WTC11 (cell line): ENCODE results near the gene ATF3. TPM values are rescaled to one million over a fixed set of nuclear protein-coding genes. Genes with fewer than 3 reads are reported as not detected.

Source experiments
- ATAC-seq: fragments of 200-7000 bp; cut with Tn5 transposase; 2 replicates; pipeline ENCODE4 v1.10.0; 2021; ENCODE audit warnings: mild to moderate bottlenecking, moderate library complexity
- CTCF ChIA-PET: fragments of 300-600 bp; sonication (Branson Sonifier 250); formaldehyde crosslinking; loops from one replicate; lab custom pipeline; 2021; ENCODE audit warnings: antibody characterized with exemption; lab: Charles Lee
- POLR2A ChIA-PET: fragments of 350-600 bp; sonication (Branson Sonifier 250); formaldehyde crosslinking; loops from one replicate; lab custom pipeline; 2021; ENCODE audit warnings: antibody characterized with exemption; lab: Charles Lee
- DNase-seq: peaks from one replicate; pipeline ENCODE4 v3.0.0; 2021; ENCODE audit warnings: low spot score
- H3K27ac Mint-ChIP-seq: 2 replicates; pipeline ENCODE4 v1.8.0; 2021; ENCODE audit warnings: mixed read lengths
- H3K27me3 Mint-ChIP-seq: 2 replicates; pipeline ENCODE4 v1.8.0; 2021; ENCODE audit warnings: low read depth, mild to moderate bottlenecking, moderate library complexity, mixed read lengths
- H3K36me3 Mint-ChIP-seq: 2 replicates; pipeline ENCODE4 v1.8.0; 2021; ENCODE audit warnings: mixed read lengths
- H3K4me1 Mint-ChIP-seq: 2 replicates; pipeline ENCODE4 v1.8.0; 2022; ENCODE audit warnings: mixed read lengths
- H3K4me3 Mint-ChIP-seq: 2 replicates; pipeline ENCODE4 v1.8.0; 2021; ENCODE audit warnings: mild to moderate bottlenecking, moderate library complexity, mixed read lengths
- H3K9me3 Mint-ChIP-seq: 2 replicates; pipeline ENCODE4 v1.8.0; 2021; ENCODE audit warnings: mixed read lengths
- ATF1 ChIP-seq: sonication (generic); formaldehyde crosslinking; IDR thresholded peaks from 2 replicates; pipeline ENCODE4 v1.8.1; 2023; ENCODE audit warnings: mild to moderate bottlenecking, moderate library complexity, missing genetic modification reagents
- CBFB ChIP-seq: sonication (generic); formaldehyde crosslinking; IDR thresholded peaks from 2 replicates; pipeline ENCODE4 v1.8.1; 2022; ENCODE audit warnings: mild to moderate bottlenecking, low read depth, missing genetic modification reagents
- ESRRA ChIP-seq: sonication (generic); formaldehyde crosslinking; IDR thresholded peaks from 2 replicates; pipeline ENCODE4 v1.8.1; 2022; ENCODE audit warnings: mild to moderate bottlenecking, missing genetic modification reagents, borderline replicate concordance
- ETV6 ChIP-seq: sonication (generic); formaldehyde crosslinking; IDR thresholded peaks from 2 replicates; pipeline ENCODE4 v1.8.1; 2022; ENCODE audit warnings: mild to moderate bottlenecking, missing genetic modification reagents
- FOXJ3 ChIP-seq: sonication (generic); formaldehyde crosslinking; IDR thresholded peaks from 2 replicates; pipeline ENCODE4 v1.9.0; 2021; ENCODE audit warnings: missing genetic modification reagents, mild to moderate bottlenecking, borderline replicate concordance
- FOXP1 ChIP-seq: sonication (generic); formaldehyde crosslinking; IDR thresholded peaks from 2 replicates; pipeline ENCODE4 v1.8.0; 2022; ENCODE audit warnings: missing genetic modification reagents, mild to moderate bottlenecking, moderate library complexity, borderline replicate concordance
- GABPB1 ChIP-seq: sonication (generic); formaldehyde crosslinking; IDR thresholded peaks from 2 replicates; pipeline ENCODE4 v1.8.1; 2023; ENCODE audit warnings: mild to moderate bottlenecking, missing genetic modification reagents
- GRHL2 ChIP-seq: fragments of 250-450 bp; sonication (Bioruptor Pico); IDR thresholded peaks from 2 replicates; pipeline ENCODE4 v1.8.0; 2022; ENCODE audit warnings: mild to moderate bottlenecking, moderate library complexity; ENCODE audit not compliant: insufficient replicate concordance, severe bottlenecking
- HMGA2 ChIP-seq: fragments of 250-450 bp; sonication (Bioruptor Pico); IDR thresholded peaks from 2 replicates; pipeline ENCODE4 v1.4.0; 2021; ENCODE audit warnings: mild to moderate bottlenecking, moderate library complexity
- IRF2 ChIP-seq: sonication (generic); formaldehyde crosslinking; IDR thresholded peaks from 2 replicates; pipeline ENCODE4 v1.8.0; 2022; ENCODE audit warnings: low read depth, missing genetic modification reagents, borderline replicate concordance
- JUN ChIP-seq: sonication (generic); formaldehyde crosslinking; IDR thresholded peaks from 2 replicates; pipeline ENCODE4 v1.8.0; 2023; ENCODE audit warnings: mild to moderate bottlenecking, missing genetic modification reagents
- MYBL2 ChIP-seq: sonication (generic); formaldehyde crosslinking; IDR thresholded peaks from 2 replicates; pipeline ENCODE4 v1.8.1; 2023; ENCODE audit warnings: mild to moderate bottlenecking, moderate library complexity, missing genetic modification reagents
- NFATC4 ChIP-seq: fragments of 250-450 bp; sonication (Bioruptor Pico); IDR thresholded peaks from 2 replicates; pipeline ENCODE4 v1.9.0; 2021; ENCODE audit warnings: mild to moderate bottlenecking
- NR1H2 ChIP-seq: sonication (generic); formaldehyde crosslinking; IDR thresholded peaks from 2 replicates; pipeline ENCODE4 v1.9.0; 2021; ENCODE audit warnings: mild to moderate bottlenecking, moderate library complexity, missing genetic modification reagents
- NR3C1 ChIP-seq: sonication (generic); formaldehyde crosslinking; conservative IDR thresholded peaks from 2 replicates; pipeline ENCODE4 v1.8.1; 2023; ENCODE audit warnings: low read depth, mild to moderate bottlenecking, missing genetic modification reagents
- OVOL2 ChIP-seq: fragments of 250-450 bp; sonication (Bioruptor Pico); IDR thresholded peaks from 2 replicates; pipeline ENCODE4 v1.9.0; 2021; ENCODE audit warnings: mild to moderate bottlenecking, borderline replicate concordance
- RELA ChIP-seq: sonication (generic); formaldehyde crosslinking; IDR thresholded peaks from 2 replicates; pipeline ENCODE4 v1.8.1; 2022; ENCODE audit warnings: missing genetic modification reagents, mild to moderate bottlenecking, borderline replicate concordance
- SMAD4 ChIP-seq: sonication (generic); formaldehyde crosslinking; IDR thresholded peaks from 2 replicates; pipeline ENCODE4 v1.8.0; 2022; ENCODE audit warnings: mild to moderate bottlenecking, missing genetic modification reagents
- ZNF232 ChIP-seq: sonication (generic); formaldehyde crosslinking; IDR thresholded peaks from 2 replicates; pipeline ENCODE4 v1.8.0; 2022; ENCODE audit warnings: mild to moderate bottlenecking, missing genetic modification reagents
- ZNF317 ChIP-seq: sonication (generic); formaldehyde crosslinking; IDR thresholded peaks from 2 replicates; pipeline ENCODE4 v1.8.1; 2023; ENCODE audit warnings: low read depth, mild to moderate bottlenecking, moderate library complexity, missing genetic modification reagents, borderline replicate concordance
- total RNA-seq: library from RNA; stranded (reverse); gene quantifications from 3 replicates; pipeline ENCODE4 v1.2.3, GENCODE V29; 2021
- TF ChIP-seq, protein P1 (sequence below): sonication (generic); formaldehyde crosslinking; IDR thresholded peaks from 2 replicates; pipeline ENCODE4 v1.8.1; 2022; ENCODE audit warnings: low read depth, mild to moderate bottlenecking, moderate library complexity, missing genetic modification reagents, borderline replicate concordance
- TF ChIP-seq, protein P2 (sequence below): sonication (generic); formaldehyde crosslinking; IDR thresholded peaks from 2 replicates; pipeline ENCODE4 v1.8.1; 2023; ENCODE audit warnings: mild to moderate bottlenecking, missing genetic modification reagents
- TF ChIP-seq, protein P3 (sequence below): sonication (generic); formaldehyde crosslinking; IDR thresholded peaks from 2 replicates; pipeline ENCODE4 v1.8.1; 2022; ENCODE audit warnings: missing genetic modification reagents, borderline replicate concordance
- TF ChIP-seq, protein P4 (sequence below): fragments of 250-450 bp; sonication (Bioruptor Pico); IDR thresholded peaks from 2 replicates; pipeline ENCODE4 v2.1.2; 2022; ENCODE audit warnings: mild to moderate bottlenecking, moderate library complexity
- TF ChIP-seq, protein P5 (sequence below): sonication (generic); formaldehyde crosslinking; IDR thresholded peaks from 2 replicates; pipeline ENCODE4 v1.8.1; 2023; ENCODE audit warnings: mild to moderate bottlenecking, missing genetic modification reagents
- TF ChIP-seq, protein P6 (sequence below): sonication (generic); formaldehyde crosslinking; IDR thresholded peaks from 2 replicates; pipeline ENCODE4 v1.8.1; 2023; ENCODE audit warnings: mild to moderate bottlenecking, missing genetic modification reagents, moderate library complexity

Gene ATF3
- total RNA-seq, 1 experiment from 2014 or later, result 19.4 TPM

DNA sequence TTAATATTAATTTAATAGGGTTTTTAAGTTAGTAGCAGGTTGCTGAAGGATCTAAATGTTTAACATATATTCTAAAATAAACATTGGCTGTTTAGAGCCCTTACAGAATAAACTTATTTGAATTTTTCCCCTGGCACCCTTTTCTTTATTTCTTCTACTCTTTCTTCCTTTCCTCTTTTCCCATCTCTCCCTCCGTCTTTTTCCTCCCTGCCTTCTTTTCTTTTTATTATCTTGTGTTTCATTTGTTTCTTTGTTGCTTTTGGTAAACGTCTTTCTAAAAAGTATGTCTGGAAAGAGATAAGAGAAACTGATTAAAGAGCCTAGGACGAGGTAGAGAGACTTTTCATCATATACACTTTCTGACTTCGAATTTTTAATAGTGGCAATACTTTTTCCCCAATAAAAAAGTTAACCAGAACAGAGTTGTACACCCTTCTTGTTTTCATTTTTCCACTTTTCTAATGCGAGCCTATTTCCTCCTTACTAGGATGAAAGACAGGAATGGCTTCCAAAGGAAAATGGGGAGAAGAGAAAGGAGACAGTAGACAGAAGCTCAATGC is 39.5 kb upstream of the ATF3 start (continued):
- TF ChIP-seq FOXJ3 (CRISPR knock-in tag), result no peak
- TF ChIP-seq, protein P1, sequence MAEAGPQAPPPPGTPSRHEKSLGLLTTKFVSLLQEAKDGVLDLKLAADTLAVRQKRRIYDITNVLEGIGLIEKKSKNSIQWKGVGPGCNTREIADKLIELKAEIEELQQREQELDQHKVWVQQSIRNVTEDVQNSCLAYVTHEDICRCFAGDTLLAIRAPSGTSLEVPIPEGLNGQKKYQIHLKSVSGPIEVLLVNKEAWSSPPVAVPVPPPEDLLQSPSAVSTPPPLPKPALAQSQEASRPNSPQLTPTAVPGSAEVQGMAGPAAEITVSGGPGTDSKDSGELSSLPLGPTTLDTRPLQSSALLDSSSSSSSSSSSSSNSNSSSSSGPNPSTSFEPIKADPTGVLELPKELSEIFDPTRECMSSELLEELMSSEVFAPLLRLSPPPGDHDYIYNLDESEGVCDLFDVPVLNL (CRISPR knock-in tag), result no peak
- TF ChIP-seq HMGA2 (CRISPR knock-in tag), result no peak
- TF ChIP-seq RELA (CRISPR knock-in tag), result no peak
- TF ChIP-seq NR3C1 (CRISPR knock-in tag), result no peak
- no peak for TF ChIP-seq ESRRA (CRISPR knock-in tag)
- TF ChIP-seq, protein P2, sequence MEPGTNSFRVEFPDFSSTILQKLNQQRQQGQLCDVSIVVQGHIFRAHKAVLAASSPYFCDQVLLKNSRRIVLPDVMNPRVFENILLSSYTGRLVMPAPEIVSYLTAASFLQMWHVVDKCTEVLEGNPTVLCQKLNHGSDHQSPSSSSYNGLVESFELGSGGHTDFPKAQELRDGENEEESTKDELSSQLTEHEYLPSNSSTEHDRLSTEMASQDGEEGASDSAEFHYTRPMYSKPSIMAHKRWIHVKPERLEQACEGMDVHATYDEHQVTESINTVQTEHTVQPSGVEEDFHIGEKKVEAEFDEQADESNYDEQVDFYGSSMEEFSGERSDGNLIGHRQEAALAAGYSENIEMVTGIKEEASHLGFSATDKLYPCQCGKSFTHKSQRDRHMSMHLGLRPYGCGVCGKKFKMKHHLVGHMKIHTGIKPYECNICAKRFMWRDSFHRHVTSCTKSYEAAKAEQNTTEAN (CRISPR knock-in tag), result no peak
- TF ChIP-seq CBFB (CRISPR knock-in tag), result no peak
- TF ChIP-seq, protein P3, sequence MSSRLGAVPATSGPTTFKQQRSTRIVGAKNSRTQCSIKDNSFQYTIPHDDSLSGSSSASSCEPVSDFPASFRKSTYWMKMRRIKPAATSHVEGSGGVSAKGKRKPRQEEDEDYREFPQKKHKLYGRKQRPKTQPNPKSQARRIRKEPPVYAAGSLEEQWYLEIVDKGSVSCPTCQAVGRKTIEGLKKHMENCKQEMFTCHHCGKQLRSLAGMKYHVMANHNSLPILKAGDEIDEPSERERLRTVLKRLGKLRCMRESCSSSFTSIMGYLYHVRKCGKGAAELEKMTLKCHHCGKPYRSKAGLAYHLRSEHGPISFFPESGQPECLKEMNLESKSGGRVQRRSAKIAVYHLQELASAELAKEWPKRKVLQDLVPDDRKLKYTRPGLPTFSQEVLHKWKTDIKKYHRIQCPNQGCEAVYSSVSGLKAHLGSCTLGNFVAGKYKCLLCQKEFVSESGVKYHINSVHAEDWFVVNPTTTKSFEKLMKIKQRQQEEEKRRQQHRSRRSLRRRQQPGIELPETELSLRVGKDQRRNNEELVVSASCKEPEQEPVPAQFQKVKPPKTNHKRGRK (CRISPR knock-in tag), result no peak

DNA sequence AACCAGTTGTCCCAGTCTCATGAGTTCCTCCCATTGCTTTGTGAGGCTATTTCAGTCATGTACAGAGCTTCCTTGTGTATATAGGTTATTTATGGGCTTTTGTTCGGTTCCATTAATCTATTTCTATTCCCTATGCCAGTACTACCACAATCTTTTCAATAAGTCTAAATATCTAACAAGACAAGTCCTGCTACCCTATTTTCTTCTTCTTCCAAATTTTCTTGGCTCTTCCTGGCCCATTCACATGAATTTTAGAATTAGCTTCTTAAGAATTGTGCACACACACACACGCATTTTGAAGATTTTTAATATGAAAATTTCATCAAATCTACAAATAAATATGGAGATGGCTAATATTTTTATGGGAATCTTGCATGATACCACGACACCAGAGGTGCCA is 33.8 kb upstream of the ATF3 start:
- CTCF ChIA-PET, result interaction anchor here (1.0 kb wide), 1 partner anchor 98 kb away, joined by 3 read pairs; no protein-coding TSS in a partner anchor
- TF ChIP-seq ZNF232 (no peak), JUN (CRISPR knock-in tag) (no peak), FOXP1 (CRISPR knock-in tag) (no peak), ETV6 (CRISPR knock-in tag) (no peak), OVOL2 (no peak), NFATC4 (no peak), ATF1 (no peak), SMAD4 (CRISPR knock-in tag) (no peak), NR1H2 (CRISPR knock-in tag) (no peak), ZNF317 (CRISPR knock-in tag) (no peak), IRF2 (CRISPR knock-in tag) (no peak), MYBL2 (no peak), GRHL2 (CRISPR knock-in tag) (no peak), GABPB1 (CRISPR knock-in tag) (no peak)
- TF ChIP-seq, protein P4, sequence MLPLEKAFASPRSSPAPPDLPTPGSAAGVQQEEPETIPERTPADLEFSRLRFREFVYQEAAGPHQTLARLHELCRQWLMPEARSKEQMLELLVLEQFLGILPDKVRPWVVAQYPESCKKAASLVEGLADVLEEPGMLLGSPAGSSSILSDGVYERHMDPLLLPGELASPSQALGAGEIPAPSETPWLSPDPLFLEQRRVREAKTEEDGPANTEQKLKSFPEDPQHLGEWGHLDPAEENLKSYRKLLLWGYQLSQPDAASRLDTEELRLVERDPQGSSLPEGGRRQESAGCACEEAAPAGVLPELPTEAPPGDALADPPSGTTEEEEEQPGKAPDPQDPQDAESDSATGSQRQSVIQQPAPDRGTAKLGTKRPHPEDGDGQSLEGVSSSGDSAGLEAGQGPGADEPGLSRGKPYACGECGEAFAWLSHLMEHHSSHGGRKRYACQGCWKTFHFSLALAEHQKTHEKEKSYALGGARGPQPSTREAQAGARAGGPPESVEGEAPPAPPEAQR, result no peak
- TF ChIP-seq, protein P5, sequence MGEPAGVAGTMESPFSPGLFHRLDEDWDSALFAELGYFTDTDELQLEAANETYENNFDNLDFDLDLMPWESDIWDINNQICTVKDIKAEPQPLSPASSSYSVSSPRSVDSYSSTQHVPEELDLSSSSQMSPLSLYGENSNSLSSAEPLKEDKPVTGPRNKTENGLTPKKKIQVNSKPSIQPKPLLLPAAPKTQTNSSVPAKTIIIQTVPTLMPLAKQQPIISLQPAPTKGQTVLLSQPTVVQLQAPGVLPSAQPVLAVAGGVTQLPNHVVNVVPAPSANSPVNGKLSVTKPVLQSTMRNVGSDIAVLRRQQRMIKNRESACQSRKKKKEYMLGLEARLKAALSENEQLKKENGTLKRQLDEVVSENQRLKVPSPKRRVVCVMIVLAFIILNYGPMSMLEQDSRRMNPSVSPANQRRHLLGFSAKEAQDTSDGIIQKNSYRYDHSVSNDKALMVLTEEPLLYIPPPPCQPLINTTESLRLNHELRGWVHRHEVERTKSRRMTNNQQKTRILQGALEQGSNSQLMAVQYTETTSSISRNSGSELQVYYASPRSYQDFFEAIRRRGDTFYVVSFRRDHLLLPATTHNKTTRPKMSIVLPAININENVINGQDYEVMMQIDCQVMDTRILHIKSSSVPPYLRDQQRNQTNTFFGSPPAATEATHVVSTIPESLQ (CRISPR knock-in tag), result no peak
- TF ChIP-seq, protein P6, sequence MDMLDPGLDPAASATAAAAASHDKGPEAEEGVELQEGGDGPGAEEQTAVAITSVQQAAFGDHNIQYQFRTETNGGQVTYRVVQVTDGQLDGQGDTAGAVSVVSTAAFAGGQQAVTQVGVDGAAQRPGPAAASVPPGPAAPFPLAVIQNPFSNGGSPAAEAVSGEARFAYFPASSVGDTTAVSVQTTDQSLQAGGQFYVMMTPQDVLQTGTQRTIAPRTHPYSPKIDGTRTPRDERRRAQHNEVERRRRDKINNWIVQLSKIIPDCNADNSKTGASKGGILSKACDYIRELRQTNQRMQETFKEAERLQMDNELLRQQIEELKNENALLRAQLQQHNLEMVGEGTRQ (CRISPR knock-in tag), result no peak
- Mint-ChIP-seq H3K9me3 (0 out of 2 replicates have a peak, but pooled peaks cover 3% of the 10 kb centered on the region), H3K36me3 (no peaks in the 10 kb centered on the region), H3K27ac (no peak overlapping the region), H3K27me3 (no peaks in the 10 kb centered on the region), H3K4me3 (no peak overlapping the region), H3K4me1 (no peaks in the 10 kb centered on the region)
- POLR2A ChIA-PET, result no interaction called here
- no peak for ATAC-seq
- no peak for DNase-seq
